ENCODE data around the gene SLC36A3.
"Not testable (repeated sequence)": the region's sequence is repeated elsewhere in the genome, so short reads cannot be mapped to it uniquely, and the experiment has no call there.

SLC36A3 gene

GRCh38 chr5:151238303-151238741 lies 65.2 kb downstream of the SLC36A3 start:
- DNase-seq (ENCODE audit: low read depth in 2 of 2) = no peak

- DNase-seq (ENCODE audit: low read depth in 2 of 2) = no peak
Measured at GRCh38 chr5:151237685-151238084, 65.9 kb downstream of the SLC36A3 start.

GRCh38 chr5:151236888-151237287 lies 66.7 kb downstream of the SLC36A3 start:
- DNase-seq (ENCODE audit: low read depth in 2 of 2) = no peak

- DNase-seq (ENCODE audit: low read depth in 2 of 2) = not testable (repeated sequence)
Measured at GRCh38 chr5:151235239-151235571, 68.4 kb downstream of the SLC36A3 start.

- DNase-seq (ENCODE audit: low read depth in 2 of 2) = no peak
Measured at GRCh38 chr5:151234476-151235238, 68.9 kb downstream of the SLC36A3 start.

- DNase-seq (ENCODE audit: low read depth in 2 of 2) = no peak
Measured at GRCh38 chr5:151233616-151234085, 69.9 kb downstream of the SLC36A3 start.

- DNase-seq (ENCODE audit: low read depth in 2 of 2) = no peak
Measured at GRCh38 chr5:151231359-151231758, 72.2 kb downstream of the SLC36A3 start.

- no peak for DNase-seq (ENCODE audit: low read depth in 2 of 2)
Measured at GRCh38 chr5:151230048-151230680, 73.4 kb downstream of the SLC36A3 start.

GRCh38 chr5:151228986-151229385 lies 74.6 kb downstream of the SLC36A3 start:
- no peak for DNase-seq (ENCODE audit: low read depth in 2 of 2)

GRCh38 chr5:151227918-151228447 lies 75.6 kb downstream of the SLC36A3 start:
- no peak for DNase-seq (ENCODE audit: low read depth in 2 of 2)

Data from activated CD4-positive, alpha-beta T cell treated with anti-CD3 and anti-CD28 coated beads for 24 hours (primary cell).